Neural progenitor cell (in vitro differentiated cells): ENCODE data around the gene LPO. TPM values are rescaled to one million over a fixed set of nuclear protein-coding genes. Genes with fewer than 3 reads are reported as not detected.

Experiments
- DNase-seq: peaks from one replicate; pipeline ENCODE4 v3.0.0-alpha.2; 2016; ENCODE audit warnings: low spot score
- H2AFZ ChIP-seq: fragments of 200-600 bp; sonication (generic); replicated peaks from 2 replicates; pipeline ENCODE4 v1.6.1; 2016; ENCODE audit warnings: antibody characterized with exemption
- H3F3A ChIP-seq: fragments of 200-600 bp; sonication (generic); 2 replicates; pipeline ENCODE4 v1.6.1; 2016; ENCODE audit warnings: antibody characterized with exemption, low read depth
- H3K27ac ChIP-seq: fragments of 200-600 bp; sonication (generic); 2 replicates; pipeline ENCODE4 v1.5.1; 2016; ENCODE audit warnings: mild to moderate bottlenecking
- H3K27me3 ChIP-seq: fragments of 200-600 bp; sonication (generic); 2 replicates; pipeline ENCODE4 v1.6.1; 2016; ENCODE audit warnings: mild to moderate bottlenecking, moderate library complexity
- H3K36me3 ChIP-seq: fragments of 200-600 bp; sonication (generic); 2 replicates; pipeline ENCODE4 v1.5.1; 2016
- H3K4me1 ChIP-seq: fragments of 200-600 bp; sonication (generic); 2 replicates; pipeline ENCODE4 v1.6.1; 2016; ENCODE audit warnings: mixed run types
- H3K4me2 ChIP-seq: fragments of 200-600 bp; sonication (generic); 2 replicates; pipeline ENCODE4 v1.6.1; 2016
- H3K4me3 ChIP-seq: fragments of 200-600 bp; sonication (generic); 2 replicates; pipeline ENCODE4 v1.5.1; 2016
- H3K79me2 ChIP-seq: fragments of 200-600 bp; sonication (generic); 2 replicates; pipeline ENCODE4 v1.6.1; 2016; ENCODE audit warnings: low read depth
- H3K9ac ChIP-seq: fragments of 200-600 bp; sonication (generic); 2 replicates; pipeline ENCODE4 v1.6.1; 2016
- H3K9me3 ChIP-seq: fragments of 200-600 bp; sonication (generic); 2 replicates; pipeline ENCODE4 v1.5.1; 2016; ENCODE audit warnings: low read depth
- H4K20me1 ChIP-seq: fragments of 200-600 bp; sonication (generic); 2 replicates; pipeline ENCODE4 v1.6.1; 2016; ENCODE audit warnings: low read depth
- H3K27ac Mint-ChIP-seq: 3 replicates; pipeline ENCODE4 v1.8.0; 2021; ENCODE audit warnings: mixed read lengths
- H3K27me3 Mint-ChIP-seq: 2 replicates; pipeline ENCODE4 v1.8.0; 2022; ENCODE audit warnings: low read depth, mild to moderate bottlenecking, inconsistent platforms, moderate library complexity, mixed read lengths; ENCODE audit not compliant: insufficient read depth
- H3K36me3 Mint-ChIP-seq: 3 replicates; pipeline ENCODE4 v1.8.0; 2021; ENCODE audit warnings: mixed read lengths
- H3K4me1 Mint-ChIP-seq: 3 replicates; pipeline ENCODE4 v1.8.0; 2021; ENCODE audit warnings: mixed read lengths
- H3K4me3 Mint-ChIP-seq: 3 replicates; pipeline ENCODE4 v1.8.0; 2021; ENCODE audit warnings: mild to moderate bottlenecking, moderate library complexity, mixed read lengths
- H3K9me3 Mint-ChIP-seq: 3 replicates; pipeline ENCODE4 v1.8.0; 2020; ENCODE audit warnings: mixed read lengths
- EZH2 ChIP-seq: fragments of 200-600 bp; sonication (generic); IDR thresholded peaks from 2 replicates; pipeline ENCODE4 v1.6.1; 2017; ENCODE audit warnings: antibody characterized with exemption, mild to moderate bottlenecking, moderate library complexity
- EZH2phosphoT487 ChIP-seq: fragments of 200-600 bp; sonication (generic); IDR thresholded peaks from 2 replicates; pipeline ENCODE4 v1.6.1; 2017; ENCODE audit warnings: antibody characterized with exemption
- total RNA-seq: library from RNA; depleted of rRNA; stranded (reverse); fragments of >200 nt; gene quantifications from 2 replicates; pipeline ENCODE4 v1.2.3, GENCODE V29; 2015; ENCODE audit warnings: low replicate concordance
- TF ChIP-seq, protein P1 (sequence below): fragments of 200-600 bp; sonication (generic); IDR thresholded peaks from 2 replicates; pipeline ENCODE4 v1.5.1; 2017; ENCODE audit warnings: antibody characterized with exemption, mild to moderate bottlenecking

Gene LPO
- total RNA-seq, 1 donor from 2014 or later, result not detected

DNA sequence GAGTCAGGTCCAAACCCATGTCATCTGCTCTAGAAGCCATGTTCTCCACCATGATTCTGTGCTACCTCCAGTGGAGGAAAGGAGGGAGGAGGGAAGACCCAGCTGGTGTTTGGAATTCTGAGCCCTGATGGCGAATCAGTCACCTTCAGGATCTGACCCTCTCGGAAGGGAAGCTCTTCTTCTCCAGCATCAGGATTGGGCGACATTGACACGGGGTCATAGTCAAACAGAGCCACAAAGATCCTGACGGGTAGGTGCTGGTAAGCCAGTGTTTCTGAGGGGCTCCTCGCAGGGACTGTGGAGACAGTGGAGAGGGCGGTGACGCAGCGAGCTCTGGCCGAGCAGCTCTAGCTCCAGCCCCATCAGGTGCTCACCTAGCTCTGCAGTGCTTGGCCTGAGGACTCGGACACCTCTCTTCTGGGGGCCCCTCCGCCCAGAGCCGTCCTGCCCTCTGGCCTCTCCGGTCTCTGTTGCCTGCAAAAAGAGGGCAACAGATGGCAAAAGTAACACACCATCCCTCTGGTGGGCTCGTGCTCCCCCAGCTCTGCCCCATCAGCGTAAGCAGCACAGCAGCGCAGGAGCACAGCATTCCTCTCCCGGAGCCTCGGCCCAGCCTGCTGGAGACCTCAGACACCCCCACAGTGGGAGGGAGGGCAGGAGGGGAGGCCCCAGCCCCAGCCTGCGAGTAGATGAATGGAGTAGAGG, 69.2 kb downstream of the LPO start:
- TF ChIP-seq, protein P1, sequence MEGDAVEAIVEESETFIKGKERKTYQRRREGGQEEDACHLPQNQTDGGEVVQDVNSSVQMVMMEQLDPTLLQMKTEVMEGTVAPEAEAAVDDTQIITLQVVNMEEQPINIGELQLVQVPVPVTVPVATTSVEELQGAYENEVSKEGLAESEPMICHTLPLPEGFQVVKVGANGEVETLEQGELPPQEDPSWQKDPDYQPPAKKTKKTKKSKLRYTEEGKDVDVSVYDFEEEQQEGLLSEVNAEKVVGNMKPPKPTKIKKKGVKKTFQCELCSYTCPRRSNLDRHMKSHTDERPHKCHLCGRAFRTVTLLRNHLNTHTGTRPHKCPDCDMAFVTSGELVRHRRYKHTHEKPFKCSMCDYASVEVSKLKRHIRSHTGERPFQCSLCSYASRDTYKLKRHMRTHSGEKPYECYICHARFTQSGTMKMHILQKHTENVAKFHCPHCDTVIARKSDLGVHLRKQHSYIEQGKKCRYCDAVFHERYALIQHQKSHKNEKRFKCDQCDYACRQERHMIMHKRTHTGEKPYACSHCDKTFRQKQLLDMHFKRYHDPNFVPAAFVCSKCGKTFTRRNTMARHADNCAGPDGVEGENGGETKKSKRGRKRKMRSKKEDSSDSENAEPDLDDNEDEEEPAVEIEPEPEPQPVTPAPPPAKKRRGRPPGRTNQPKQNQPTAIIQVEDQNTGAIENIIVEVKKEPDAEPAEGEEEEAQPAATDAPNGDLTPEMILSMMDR, result no peak
- no peak for TF ChIP-seq EZH2phosphoT487
- no peak for TF ChIP-seq EZH2
- no peaks in the 10 kb centered on the region for H3K36me3 ChIP-seq

DNA sequence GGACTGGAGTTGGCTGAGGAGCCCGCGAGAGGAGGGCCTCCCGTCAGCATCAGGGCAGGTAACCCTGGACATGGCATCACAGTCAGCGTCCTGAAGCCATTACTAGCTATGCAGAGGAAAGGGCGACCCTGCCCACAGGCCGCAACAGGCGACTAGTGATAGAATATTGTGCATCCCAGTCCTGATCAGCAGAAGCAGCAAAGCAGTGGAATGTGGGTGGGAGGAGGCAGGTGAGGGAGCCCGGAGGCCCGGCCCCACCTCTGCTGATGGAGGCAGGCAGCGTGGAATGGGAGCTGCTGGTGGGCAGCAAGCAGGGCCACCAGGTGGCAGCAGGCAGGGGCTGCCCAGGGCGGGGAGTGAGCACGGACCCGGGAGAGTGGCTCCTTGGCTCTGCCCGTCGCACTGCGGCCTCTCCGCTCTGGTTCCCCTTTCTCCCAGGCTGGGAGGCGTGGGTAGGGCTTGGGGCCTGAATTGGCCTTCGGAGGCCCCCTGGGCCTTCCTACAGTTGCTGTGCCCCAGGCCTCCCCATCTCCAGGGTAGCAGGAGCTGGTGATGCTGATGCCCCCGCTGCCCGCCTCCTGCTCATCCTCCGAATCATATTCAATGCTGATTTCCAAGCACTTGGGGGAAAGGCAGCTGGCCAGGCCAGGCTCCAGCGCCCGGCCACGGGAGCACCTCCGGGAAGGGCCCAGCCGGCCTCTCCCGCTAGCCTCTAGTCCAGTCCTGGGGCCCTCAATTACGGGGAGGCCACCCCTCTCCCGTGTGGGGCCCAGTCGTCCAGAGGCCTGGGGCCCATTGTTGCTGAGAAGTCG, 70.0 kb downstream of the LPO start:
- Mint-ChIP-seq H3K27me3 (peaks cover 17% of the 10 kb centered on the region), H3K36me3 (no peaks in the 10 kb centered on the region), H3K4me3 (no peak overlapping the region), H3K9me3 (no peaks in the 10 kb centered on the region), H3K27ac (no peak overlapping the region), H3K4me1 (peaks cover 26% of the 10 kb centered on the region)
- DNase-seq, result peak; percentile 66
- H3K27ac ChIP-seq, result no peak overlapping the region
- no peak overlapping the region for H3K4me2 ChIP-seq
- no peaks in the 10 kb centered on the region for H4K20me1 ChIP-seq
- no peak overlapping the region for H3K9ac ChIP-seq
- no peaks in the 10 kb centered on the region for H3F3A ChIP-seq
- no peak overlapping the region for H2AFZ ChIP-seq
- no peak overlapping the region for H3K4me3 ChIP-seq
- TF ChIP-seq EZH2, result no peak
- TF ChIP-seq, protein P1, result peak; percentile 58
- no peak for TF ChIP-seq EZH2phosphoT487
- H3K79me2 ChIP-seq, result no peaks in the 10 kb centered on the region
- H3K36me3 ChIP-seq, result no peaks in the 10 kb centered on the region
- H3K9me3 ChIP-seq, result no peaks in the 10 kb centered on the region
- no peaks in the 10 kb centered on the region for H3K27me3 ChIP-seq
- H3K4me1 ChIP-seq, result no peaks in the 10 kb centered on the region

More for the DNA sequence above, 69.2 kb downstream of the LPO start:
- Histone ChIP-seq H3K27me3 (no peaks in the 10 kb centered on the region), H3K79me2 (no peaks in the 10 kb centered on the region), H3K4me1 (no peaks in the 10 kb centered on the region), H4K20me1 (no peaks in the 10 kb centered on the region), H3K4me2 (no peak overlapping the region), H2AFZ (no peak overlapping the region), H3K4me3 (no peak overlapping the region), H3K9ac (no peak overlapping the region), H3K9me3 (no peaks in the 10 kb centered on the region), H3F3A (no peaks in the 10 kb centered on the region), H3K27ac (no peak overlapping the region)
- H3K27me3 Mint-ChIP-seq, result peaks cover 14% of the 10 kb centered on the region
- peak overlapping the region; percentile 90 for H3K27ac Mint-ChIP-seq
- peaks cover 20% of the 10 kb centered on the region for H3K4me1 Mint-ChIP-seq
- H3K4me3 Mint-ChIP-seq, result no peak overlapping the region
- H3K36me3 Mint-ChIP-seq, result no peaks in the 10 kb centered on the region
- no peak for DNase-seq
- H3K9me3 Mint-ChIP-seq, result no peaks in the 10 kb centered on the region

DNA sequence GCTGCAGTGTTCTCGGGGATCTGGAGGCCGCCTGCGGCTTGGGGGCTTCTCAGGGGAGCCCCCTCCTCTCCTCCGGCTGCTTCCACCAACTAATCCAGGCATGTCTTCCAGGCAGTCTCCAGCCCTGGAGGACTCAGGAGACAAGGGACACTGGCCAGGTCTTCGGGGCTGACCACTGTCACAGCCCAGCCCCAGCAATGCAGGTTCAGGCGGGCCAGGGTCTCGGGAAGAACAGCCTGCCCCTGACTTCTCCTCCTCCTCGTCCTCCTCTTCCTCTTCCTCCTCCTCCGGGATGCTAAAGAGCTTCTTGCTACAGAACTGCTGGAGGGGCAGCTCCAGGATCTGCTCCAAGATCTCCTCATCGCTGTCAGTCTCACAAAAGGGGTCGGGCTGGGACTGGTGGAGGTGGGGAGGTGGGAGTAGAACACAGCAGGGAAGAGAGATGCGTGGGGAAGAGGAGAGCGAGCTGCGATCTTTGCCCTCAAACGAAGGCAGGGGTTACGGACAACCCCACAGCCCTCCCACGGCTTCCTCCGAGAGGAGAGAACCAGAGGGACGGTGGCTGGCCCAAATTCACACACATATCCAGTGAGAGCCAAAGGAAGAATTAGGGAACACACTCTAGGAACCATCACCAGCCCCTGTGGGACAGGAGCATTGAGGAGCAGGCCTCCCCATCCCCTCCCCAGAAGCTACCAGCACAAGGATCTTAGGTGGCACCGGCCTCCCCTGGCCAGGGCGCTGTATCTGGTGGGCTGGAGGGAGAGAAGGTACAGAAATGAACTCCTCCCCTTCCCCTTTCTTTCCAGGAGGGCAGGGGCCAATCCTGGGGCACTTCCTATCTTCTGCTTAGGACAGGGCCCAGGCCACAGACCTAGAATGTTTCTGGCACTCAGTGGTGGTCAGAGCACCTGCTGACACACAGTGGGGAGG, 70.9 kb downstream of the LPO start:
- Histone ChIP-seq H3K4me1 (no peaks in the 10 kb centered on the region), H3K4me3 (no peak overlapping the region), H4K20me1 (no peaks in the 10 kb centered on the region), H2AFZ (no peak overlapping the region), H3K4me2 (no peak overlapping the region), H3F3A (no peaks in the 10 kb centered on the region), H3K36me3 (no peaks in the 10 kb centered on the region), H3K27me3 (no peaks in the 10 kb centered on the region), H3K9ac (no peak overlapping the region), H3K9me3 (no peaks in the 10 kb centered on the region), H3K27ac (no peak overlapping the region), H3K79me2 (no peaks in the 10 kb centered on the region)
- Mint-ChIP-seq H3K27me3 (peaks cover 17% of the 10 kb centered on the region), H3K36me3 (no peaks in the 10 kb centered on the region), H3K4me1 (peaks cover 30% of the 10 kb centered on the region), H3K27ac (no peak overlapping the region), H3K4me3 (no peak overlapping the region), H3K9me3 (no peaks in the 10 kb centered on the region)
- DNase-seq, result no peak
- TF ChIP-seq, protein P1, result no peak
- TF ChIP-seq EZH2 (no peak), EZH2phosphoT487 (no peak)
